ENCODE measurements around the gene NCK1. TPM values are rescaled to one million over a fixed set of nuclear protein-coding genes. Genes with fewer than 3 reads are reported as not detected.

The NCK1 gene
- total and polyA plus RNA-seq, 2 of the 13 experiments (the other 11 are each of a cell fraction or from before 2014, with no cell fraction given) = 14.7 to 30.4 TPM

DNA sequence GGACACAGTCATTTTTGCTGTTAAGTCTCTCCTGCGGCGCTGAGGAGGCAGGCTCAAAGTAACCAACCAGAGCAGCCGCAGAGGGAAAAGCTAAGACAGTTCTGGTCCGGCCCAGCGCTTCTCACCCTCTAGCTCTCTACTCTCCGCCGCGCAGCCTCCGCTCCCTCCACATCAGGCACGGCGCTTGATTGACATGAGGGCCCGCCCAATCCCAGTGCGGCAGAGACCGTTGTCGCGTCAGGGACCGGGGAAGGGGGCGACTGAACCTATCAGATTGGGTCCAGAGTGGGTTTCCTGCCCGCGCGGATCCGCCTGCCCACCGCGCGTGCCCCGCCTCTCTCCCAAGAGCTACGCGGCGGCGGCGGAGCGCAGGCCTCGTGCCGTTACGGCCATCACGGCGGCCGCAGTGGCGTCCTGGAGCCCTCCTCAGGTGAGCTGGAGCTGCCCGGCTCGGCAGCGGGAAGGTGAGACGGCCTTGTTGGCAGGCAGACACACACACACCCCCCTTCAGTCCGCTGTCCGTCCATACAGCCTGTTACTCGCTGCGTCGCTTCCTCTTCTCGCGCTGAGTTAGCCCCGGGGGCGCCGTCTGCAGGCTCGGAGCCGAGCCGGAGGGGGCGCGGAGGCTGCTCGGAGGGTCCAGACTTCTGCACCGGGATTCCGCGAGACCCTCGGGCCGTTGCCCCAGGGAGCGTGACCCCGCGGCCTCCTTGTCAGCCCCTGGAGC is at the start of gene NCK1 (continued):
- TF ChIP-seq, protein P1, sequence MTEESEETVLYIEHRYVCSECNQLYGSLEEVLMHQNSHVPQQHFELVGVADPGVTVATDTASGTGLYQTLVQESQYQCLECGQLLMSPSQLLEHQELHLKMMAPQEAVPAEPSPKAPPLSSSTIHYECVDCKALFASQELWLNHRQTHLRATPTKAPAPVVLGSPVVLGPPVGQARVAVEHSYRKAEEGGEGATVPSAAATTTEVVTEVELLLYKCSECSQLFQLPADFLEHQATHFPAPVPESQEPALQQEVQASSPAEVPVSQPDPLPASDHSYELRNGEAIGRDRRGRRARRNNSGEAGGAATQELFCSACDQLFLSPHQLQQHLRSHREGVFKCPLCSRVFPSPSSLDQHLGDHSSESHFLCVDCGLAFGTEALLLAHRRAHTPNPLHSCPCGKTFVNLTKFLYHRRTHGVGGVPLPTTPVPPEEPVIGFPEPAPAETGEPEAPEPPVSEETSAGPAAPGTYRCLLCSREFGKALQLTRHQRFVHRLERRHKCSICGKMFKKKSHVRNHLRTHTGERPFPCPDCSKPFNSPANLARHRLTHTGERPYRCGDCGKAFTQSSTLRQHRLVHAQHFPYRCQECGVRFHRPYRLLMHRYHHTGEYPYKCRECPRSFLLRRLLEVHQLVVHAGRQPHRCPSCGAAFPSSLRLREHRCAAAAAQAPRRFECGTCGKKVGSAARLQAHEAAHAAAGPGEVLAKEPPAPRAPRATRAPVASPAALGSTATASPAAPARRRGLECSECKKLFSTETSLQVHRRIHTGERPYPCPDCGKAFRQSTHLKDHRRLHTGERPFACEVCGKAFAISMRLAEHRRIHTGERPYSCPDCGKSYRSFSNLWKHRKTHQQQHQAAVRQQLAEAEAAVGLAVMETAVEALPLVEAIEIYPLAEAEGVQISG (CRISPR knock-in tag; IDR thresholded peaks at IDR 0.05) = peak; percentile 84
- TF ChIP-seq XBP1 (CRISPR knock-in tag; IDR thresholded peaks at IDR 0.05) = 0 out of 2 replicates have a peak, but pooled peaks have one; percentile 58
- TF ChIP-seq, protein P2, sequence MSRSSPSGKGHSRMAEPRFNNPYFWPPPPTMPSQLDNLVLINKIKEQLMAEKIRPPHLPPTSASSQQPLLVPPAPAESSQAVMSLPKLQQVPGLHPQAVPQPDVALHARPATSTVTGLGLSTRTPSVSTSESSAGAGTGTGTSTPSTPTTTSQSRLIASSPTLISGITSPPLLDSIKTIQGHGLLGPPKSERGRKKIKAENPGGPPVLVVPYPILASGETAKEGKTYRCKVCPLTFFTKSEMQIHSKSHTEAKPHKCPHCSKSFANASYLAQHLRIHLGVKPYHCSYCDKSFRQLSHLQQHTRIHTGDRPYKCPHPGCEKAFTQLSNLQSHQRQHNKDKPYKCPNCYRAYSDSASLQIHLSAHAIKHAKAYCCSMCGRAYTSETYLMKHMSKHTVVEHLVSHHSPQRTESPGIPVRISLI (CRISPR knock-in tag; IDR thresholded peaks at IDR 0.05; ENCODE audit: borderline replicate concordance) = peak; percentile 28; the same call in 1 of the 2 replicates
- peak; percentile 45 for TF ChIP-seq TEAD3 (CRISPR knock-in tag; optimal IDR thresholded peaks at IDR 0.05; ENCODE audit: borderline replicate concordance)
- TF ChIP-seq ZNF850 (CRISPR knock-in tag; conservative IDR thresholded peaks at IDR 0.05) = 0 out of 2 replicates have a peak, but pooled peaks have one; percentile 84
- TF ChIP-seq, protein P3, sequence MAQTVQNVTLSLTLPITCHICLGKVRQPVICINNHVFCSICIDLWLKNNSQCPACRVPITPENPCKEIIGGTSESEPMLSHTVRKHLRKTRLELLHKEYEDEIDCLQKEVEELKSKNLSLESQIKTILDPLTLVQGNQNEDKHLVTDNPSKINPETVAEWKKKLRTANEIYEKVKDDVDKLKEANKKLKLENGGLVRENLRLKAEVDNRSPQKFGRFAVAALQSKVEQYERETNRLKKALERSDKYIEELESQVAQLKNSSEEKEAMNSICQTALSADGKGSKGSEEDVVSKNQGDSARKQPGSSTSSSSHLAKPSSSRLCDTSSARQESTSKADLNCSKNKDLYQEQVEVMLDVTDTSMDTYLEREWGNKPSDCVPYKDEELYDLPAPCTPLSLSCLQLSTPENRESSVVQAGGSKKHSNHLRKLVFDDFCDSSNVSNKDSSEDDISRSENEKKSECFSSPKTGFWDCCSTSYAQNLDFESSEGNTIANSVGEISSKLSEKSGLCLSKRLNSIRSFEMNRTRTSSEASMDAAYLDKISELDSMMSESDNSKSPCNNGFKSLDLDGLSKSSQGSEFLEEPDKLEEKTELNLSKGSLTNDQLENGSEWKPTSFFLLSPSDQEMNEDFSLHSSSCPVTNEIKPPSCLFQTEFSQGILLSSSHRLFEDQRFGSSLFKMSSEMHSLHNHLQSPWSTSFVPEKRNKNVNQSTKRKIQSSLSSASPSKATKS (CRISPR knock-in tag; IDR thresholded peaks at IDR 0.05) = peak; percentile 76; the same call in 1 of the 2 replicates
- TF ChIP-seq, protein P4, sequence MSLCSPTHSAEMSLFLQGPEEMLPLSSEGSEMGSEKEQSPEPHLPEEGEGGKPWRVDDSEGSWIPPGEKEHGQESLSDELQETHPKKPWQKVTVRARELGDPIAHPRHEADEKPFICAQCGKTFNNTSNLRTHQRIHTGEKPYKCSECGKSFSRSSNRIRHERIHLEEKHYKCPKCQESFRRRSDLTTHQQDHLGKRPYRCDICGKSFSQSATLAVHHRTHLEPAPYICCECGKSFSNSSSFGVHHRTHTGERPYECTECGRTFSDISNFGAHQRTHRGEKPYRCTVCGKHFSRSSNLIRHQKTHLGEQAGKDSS (CRISPR knock-in tag; IDR thresholded peaks at IDR 0.05; ENCODE audit: borderline replicate concordance, low read depth) = peak; percentile 90
- peak; percentile 23; the same call in 1 of the 2 replicates for TF ChIP-seq JUNB (CRISPR knock-in tag; IDR thresholded peaks at IDR 0.05; ENCODE audit: borderline replicate concordance)
- TF ChIP-seq, protein P5, sequence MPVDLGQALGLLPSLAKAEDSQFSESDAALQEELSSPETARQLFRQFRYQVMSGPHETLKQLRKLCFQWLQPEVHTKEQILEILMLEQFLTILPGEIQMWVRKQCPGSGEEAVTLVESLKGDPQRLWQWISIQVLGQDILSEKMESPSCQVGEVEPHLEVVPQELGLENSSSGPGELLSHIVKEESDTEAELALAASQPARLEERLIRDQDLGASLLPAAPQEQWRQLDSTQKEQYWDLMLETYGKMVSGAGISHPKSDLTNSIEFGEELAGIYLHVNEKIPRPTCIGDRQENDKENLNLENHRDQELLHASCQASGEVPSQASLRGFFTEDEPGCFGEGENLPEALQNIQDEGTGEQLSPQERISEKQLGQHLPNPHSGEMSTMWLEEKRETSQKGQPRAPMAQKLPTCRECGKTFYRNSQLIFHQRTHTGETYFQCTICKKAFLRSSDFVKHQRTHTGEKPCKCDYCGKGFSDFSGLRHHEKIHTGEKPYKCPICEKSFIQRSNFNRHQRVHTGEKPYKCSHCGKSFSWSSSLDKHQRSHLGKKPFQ (CRISPR knock-in tag; IDR thresholded peaks at IDR 0.05; ENCODE audit: insufficient replicate concordance) = peak; percentile 88
- no peak for TF ChIP-seq ZNF12 (CRISPR knock-in tag; IDR thresholded peaks at IDR 0.05)
- TF ChIP-seq ZNF75D (CRISPR knock-in tag; IDR thresholded peaks at IDR 0.05; ENCODE audit: borderline replicate concordance) = no peak
- peak; percentile 73; the same call in 1 of the 2 replicates for TF ChIP-seq ZNF383 (CRISPR knock-in tag; IDR thresholded peaks at IDR 0.05; ENCODE audit: borderline replicate concordance)
- TF ChIP-seq, protein P6, sequence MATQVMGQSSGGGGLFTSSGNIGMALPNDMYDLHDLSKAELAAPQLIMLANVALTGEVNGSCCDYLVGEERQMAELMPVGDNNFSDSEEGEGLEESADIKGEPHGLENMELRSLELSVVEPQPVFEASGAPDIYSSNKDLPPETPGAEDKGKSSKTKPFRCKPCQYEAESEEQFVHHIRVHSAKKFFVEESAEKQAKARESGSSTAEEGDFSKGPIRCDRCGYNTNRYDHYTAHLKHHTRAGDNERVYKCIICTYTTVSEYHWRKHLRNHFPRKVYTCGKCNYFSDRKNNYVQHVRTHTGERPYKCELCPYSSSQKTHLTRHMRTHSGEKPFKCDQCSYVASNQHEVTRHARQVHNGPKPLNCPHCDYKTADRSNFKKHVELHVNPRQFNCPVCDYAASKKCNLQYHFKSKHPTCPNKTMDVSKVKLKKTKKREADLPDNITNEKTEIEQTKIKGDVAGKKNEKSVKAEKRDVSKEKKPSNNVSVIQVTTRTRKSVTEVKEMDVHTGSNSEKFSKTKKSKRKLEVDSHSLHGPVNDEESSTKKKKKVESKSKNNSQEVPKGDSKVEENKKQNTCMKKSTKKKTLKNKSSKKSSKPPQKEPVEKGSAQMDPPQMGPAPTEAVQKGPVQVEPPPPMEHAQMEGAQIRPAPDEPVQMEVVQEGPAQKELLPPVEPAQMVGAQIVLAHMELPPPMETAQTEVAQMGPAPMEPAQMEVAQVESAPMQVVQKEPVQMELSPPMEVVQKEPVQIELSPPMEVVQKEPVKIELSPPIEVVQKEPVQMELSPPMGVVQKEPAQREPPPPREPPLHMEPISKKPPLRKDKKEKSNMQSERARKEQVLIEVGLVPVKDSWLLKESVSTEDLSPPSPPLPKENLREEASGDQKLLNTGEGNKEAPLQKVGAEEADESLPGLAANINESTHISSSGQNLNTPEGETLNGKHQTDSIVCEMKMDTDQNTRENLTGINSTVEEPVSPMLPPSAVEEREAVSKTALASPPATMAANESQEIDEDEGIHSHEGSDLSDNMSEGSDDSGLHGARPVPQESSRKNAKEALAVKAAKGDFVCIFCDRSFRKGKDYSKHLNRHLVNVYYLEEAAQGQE (IDR thresholded peaks at IDR 0.05; ENCODE audit: borderline replicate concordance in 1 of 2, low read depth in 1 of 2, low read length in 2 of 2) = 0 out of 4 replicates have a peak, but pooled peaks of 1 of the 2 experiments have one; percentile 19
- TF ChIP-seq CREB1 (IDR thresholded peaks at IDR 0.05) = peak; percentile 86
- peak; percentile 77 for TF ChIP-seq CREB1 (CRISPR knock-in tag; IDR thresholded peaks at IDR 0.05)
